DMS 273 (cell line): ENCODE measurements around the gene HACD2.
"Not testable (repeated sequence)": the region's sequence is repeated elsewhere in the genome, so short reads cannot be mapped to it uniquely, and the experiment has no call there.

Experiments used
- DNase-seq: peaks from one replicate; lab custom pipeline; 2025; ENCODE audit not compliant: unreplicated experiment; lab: John Stamatoyannopoulos, UW

The HACD2 gene

DNA sequence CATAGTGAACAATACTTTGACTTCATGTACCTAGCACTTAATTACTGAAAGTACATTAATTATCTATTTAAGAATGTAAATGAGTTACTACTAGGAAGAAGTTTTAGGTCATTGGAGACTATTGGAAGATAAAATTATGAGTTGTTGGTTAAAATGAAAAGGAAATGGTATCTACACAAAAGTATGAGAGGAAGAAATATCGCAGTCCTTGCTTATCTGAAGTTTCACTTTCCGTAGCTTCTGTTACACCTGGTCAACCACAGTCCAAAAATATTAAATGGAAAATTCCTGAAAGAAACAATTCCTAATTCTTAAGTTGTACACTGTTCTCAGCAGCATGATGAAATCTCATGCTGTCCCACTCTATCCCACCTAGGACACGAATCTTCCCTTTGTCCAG is 57.8 kb downstream of the HACD2 start:
- no peak for DNase-seq

DNA sequence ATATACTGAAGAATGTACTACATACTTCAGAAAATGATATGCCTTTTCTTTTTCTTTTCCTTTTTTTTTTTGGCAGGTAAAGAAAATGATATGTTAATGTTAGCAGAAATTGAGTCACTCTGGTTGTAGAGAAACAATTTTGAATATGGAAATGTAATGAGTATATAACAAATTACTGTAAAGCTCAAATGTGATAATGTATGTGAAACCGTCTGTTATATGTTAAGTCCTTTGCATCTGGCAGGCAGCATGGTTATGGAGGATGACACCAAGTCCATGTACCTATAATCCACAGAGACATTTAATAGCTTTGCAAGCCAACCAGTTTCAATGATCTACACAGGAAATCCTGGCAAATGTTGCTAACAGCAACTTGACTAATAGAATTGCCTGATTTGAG is 58.4 kb downstream of the HACD2 start:
- DNase-seq = no peak

DNA sequence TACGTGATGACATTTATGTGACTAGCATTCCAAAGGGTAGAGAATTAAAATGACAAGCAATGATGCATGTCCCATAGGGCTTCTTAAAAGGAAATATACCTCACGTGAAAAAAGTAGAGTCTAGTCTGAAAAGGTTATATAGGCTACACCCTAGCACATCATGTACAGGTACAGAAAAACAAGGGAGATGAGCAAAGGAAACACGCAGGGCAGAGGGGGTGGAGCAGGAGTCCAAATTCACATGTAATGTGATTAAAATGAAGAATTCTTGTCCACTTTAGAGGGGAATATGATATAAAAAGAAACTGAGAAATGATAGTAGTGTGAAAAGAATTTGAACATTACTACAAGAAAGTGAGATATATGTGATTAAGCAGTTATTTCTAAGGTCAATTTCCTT is 59.4 kb downstream of the HACD2 start:
- DNase-seq = no peak

DNA sequence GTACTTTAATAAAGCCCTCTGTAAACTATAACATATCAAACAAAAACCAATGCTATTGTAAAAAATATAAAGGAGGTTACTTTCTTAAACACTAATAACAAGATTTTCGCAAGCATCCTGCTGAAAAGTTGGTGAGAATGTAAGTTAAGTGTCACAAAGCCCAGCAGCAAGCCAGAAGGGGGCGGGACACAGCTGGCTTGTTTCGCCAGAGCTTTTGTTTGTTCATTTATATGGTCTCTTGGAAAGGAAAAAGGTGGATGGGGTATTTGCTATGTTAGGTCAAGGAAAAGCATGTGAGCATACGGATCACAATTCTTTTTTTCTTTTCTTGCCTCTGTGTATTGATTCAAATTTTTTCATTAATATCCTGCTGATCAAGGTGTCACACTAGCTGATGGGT is 59.9 kb downstream of the HACD2 start:
- DNase-seq = no peak

DNA sequence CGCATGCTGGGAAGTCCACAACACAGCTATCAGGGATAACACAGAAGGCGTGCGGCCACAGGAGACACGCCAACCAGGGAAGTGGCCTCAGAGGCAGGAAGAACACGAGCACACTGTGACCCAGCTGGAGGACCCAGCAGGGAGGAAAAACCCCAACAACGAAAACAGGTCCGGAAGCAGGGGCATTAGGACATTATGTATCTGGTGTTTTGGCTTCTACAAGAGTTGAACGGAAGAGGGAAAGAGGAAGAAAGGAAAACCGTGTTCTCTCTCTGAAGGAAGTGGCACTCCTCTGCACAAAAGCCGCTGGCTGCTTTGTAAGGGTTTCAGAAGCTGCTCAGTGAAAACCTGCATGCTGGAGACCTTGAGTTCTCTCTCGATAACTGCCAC is 61.8 kb downstream of the HACD2 start:
- no peak for DNase-seq

DNA sequence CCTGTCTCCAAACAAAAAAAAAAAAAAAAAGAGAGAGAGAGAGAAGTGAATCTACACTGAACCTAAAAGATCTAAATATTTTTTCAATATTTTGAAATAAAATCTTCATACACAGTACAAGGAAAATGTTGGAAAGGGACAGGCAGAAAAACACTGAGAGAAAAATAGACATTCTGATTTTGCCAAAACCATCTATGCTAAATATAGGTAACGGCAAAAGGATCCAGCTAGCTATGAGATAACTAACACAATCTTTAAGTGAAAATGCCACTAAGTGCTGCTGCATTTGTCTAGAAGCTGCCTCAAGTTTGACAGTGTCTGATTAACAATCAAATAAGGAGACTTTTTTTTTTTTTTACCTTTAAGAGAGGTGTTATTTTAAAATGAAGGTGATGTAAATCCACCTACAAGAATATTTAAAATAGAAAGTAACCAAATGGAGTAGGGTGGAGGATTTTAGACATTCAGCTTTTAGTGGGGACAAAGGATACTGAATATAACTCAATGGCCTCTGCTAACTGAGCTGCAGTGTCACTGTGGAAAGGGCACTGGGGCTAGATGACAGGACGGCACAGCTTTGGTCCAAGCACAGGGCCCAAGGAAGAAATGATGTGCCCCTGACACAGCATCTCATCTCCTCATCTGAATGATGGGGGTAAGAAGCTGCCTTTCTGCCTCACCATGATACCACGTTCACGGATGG is 62.4 kb downstream of the HACD2 start:
- no peak for DNase-seq

DNA sequence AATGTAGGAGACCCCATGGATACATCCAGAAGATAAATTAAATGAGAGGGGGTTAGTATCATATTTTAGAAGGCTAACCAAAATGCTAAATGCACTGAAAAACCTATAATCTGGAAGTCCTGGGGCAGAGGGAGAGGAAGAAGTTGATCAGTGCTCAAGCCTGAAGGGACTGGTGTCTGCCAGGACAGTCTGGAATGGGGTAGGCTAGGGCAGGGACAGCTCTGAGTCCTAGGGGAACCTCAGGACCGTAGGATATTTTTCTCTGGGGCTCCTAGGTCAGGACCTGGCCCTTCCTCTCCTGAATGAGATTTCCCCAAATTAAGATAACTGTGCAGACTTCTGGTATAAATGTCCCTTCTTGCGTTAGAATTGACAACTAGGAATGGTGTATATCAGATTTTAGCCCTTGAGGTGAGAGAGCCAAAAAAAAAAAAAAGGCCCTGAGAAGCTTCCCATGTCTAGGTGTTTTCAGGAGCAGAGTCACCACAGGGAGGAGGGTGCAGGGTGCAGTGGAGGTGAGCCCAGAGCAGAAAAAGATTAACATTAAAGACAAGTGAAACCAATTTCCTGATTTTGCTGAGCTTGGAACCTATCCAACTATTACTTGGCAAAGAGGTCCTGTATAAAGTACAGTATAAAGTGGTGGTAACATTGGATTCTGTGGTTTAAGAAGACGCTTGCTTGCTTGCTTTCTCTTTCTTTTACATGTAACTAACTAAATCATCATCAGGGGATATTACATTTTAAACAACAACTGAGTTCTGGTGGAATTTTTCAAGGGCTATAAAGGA is 63.5 kb downstream of the HACD2 start:
- DNase-seq = peak; percentile 29

DNA sequence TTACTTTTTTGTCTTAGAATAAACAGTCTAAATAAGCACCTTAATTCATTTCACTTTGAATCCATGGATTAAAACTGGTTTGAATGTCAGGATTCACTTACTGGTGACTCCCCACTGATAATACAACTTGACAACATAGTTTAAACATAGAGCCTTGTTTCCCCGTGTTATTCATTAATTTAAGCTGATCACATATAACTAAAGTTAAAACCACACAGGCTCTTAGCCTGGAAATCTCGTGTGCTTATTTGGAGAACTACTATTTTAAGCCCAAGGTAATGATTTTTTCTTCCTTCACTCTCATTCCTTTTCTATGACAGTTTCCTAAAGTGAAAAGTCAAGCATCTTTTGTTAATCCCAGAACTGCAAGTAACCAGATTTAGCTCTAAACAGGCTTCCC is 64.2 kb downstream of the HACD2 start:
- no peak for DNase-seq

DNA sequence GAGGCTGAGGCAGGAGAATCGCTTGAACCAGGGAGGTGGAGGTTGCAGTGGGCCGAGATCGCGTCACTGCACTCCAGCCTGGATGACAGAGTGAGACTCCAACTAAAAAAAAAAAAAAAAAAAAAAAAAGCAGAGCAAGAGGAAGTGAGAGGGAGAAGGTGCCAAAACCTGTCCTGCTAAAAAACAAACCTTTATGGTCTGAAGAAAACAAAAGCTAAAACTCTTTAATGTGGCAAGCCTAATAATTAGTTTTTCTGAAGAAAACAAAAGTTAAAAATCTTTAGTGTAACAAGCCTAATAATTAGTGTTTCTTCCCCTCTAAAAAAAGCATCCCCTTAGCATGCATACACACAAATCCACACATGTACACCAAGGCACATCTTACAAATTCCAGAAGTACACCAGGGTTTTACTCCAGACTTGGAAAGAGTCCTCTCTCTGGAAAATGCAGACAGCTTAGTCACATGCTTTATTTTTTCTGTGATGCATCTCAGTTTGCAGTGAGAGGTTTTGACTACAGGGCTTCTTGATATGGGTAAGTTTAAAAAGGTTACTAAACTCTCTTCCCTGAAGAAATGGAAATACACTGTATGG is 65.9 kb downstream of the HACD2 start:
- no peak for DNase-seq

DNA sequence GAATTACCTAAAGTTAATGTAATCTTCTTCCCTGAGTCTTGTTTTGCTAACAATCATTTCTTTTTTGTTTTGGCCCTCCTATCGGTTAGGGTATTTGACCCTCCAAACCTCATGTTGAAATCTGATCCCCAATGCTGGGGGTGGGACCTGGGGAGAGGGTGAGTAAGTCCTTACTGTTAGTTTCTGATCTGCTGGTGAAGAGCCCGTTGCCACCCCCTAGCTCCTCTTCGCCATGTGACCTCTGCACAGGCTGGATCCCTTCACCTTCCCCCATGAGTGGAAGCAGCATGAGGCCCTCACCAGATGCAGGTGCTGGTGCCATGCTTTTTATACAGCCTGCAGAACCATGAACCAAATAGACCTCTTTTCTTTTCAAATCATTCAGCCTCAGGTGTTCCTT is 73.1 kb downstream of the HACD2 start:
- no peak for DNase-seq

DNA sequence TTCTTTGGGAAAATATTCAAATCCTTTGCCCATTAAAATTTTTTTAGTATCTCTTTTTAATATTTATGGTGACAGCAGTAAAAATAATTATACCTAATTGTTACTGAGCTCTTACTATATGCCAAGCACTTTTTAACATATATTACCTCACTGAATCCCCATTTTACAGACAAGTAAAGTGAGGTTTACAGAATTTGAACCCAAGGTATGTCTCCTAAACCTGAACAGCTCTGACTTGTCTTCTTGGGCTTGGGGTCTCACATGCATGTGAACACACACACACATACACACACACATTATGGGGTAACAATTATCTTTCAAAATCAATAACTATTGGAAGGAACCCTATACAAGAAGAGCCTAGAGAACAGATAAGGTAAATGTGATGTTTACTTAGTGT is 73.8 kb downstream of the HACD2 start:
- no peak for DNase-seq

DNA sequence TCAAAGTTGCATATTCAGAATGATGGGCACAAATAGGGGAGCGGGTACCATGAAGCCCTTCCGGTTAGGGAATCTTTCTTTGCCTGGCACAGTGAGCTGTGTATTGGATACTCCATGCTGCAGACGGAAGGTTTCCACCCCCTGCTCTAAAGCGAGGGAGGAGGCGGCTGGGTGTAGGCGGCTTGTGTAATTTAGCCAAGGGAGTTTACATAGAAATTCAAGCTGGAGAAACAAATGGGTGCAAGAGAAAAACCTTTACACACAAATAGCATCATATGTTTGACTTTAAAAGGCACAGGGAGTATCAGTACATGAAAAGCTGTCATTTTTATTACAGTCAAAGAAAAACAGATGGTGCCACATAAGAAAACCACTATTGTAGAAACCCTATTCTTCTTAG is 76.7 kb downstream of the HACD2 start:
- no peak for DNase-seq

DNA sequence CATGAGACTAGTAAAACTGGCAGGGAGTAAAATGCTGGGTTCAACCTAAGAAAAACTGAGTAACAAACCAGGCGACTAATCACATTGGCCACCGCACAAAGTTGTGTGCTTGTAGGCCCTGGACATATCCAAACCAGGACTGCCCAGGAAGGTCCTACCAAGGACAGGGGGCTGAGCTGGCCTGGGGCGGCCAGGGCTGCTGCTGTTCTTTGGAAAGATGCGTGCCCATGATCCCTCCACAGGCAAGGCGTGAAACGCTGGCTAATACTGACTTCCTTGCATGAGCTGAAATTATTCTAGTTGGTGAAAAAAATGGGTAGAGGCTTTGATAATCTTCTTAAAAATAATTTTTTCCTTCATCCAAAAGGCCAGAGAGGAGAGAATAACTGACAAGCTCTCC is 79.0 kb downstream of the HACD2 start:
- DNase-seq = no peak

DNA sequence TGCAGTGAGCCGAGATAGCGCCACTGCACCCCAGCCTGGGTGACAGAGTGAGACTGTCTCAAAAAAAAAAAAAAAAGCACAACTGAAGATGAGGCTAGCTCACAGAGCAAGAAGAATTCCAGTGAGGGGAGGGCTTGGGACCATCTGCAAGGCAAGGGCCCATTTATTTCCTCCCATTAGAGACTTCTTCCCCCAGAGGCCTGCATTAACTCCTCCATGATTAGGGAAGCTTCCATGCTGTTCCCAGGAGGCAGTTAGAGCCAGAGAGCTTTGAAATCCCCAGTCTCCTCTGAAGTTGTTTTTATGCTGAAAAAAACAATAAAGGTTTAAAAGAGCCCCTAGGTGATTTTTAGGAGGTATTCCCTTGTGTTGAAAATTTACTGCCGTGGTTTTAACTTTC is 81.7 kb downstream of the HACD2 start:
- no peak for DNase-seq

DNA sequence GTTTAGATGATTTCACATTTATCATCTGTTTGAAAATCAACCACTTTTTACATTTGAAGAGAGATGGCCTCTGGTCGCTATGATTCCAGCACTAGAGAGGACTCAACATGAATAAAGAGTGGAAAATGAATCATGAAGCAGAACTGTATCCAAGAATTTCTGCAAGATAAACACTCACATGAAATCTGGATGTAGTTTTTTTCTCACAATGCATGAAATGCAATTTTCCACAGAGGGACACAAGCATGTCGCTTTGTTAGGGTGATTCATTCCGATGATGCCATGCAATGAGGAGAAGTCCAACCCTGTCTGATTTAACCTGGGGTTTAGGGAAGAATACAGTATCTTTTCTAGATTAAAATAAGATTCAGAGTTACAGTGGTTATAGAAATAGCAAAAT is 85.5 kb downstream of the HACD2 start:
- DNase-seq = no peak

DNA sequence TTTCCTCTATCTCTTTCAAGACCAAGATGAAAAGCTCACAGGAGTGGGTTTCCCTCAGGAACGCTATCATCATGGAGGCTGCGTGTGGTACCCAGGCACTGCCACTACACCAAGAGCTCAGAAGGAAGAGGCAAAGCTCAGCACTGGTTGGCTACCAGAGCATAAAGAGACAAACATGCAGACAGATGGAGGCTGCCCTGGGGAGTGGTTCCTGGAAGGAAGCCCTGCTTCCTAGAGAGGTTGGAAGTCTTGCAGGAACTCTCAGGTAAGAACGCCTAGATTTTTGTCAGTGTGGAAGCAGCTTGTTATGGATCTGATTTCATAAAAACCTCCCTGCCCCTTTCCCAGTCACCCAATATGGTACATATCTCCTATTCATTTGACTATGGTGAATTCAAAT is 86.1 kb downstream of the HACD2 start:
- peak; percentile 21 for DNase-seq

DNA sequence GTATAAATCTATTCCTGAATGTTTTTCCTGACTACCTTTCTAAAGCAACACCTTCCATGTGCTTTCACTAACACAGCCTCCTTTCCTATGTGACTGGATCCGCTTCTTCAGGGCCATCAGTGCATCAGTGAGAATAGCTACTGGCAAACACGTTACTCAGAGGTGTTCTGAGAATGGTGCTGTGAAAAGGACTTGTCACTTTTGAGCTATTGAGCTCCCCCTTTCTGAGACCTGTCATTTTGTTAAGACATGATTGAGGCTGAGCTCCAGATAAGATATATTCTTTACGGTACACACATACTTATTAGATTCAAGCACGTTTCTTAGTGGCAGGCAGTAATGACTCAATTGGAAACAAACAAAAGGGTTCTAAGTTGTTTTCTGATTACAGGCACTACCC is 90.9 kb downstream of the HACD2 start:
- no peak for DNase-seq

DNA sequence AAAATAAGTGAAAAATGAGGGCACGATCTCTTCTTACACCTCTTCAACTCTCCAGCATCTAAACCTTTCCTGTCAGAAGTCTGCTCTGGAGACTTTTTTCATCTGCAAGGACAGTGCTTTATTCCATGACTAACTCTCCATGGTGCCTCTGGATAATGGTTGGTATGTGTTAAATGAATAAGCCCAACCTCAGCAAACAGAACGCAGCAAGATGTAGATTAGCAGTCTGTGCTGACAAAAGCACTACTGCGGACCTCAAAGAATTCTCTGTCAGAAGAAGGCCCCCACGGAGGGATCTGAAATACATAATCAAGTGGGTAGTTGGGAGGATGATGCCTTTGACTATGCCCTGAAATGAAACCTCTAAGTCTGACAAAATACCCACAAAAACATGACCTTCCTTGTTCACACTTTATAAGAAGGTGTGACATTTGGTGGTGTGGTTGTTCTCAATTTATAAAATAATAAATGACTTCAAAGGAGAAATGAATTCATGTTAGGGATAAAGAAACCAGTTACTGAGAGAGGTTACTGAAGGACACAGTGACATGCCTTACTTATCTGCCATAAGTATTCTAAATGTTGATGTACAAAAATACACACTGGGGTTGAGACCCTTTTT is 92.8 kb downstream of the HACD2 start:
- no peak for DNase-seq

DNA sequence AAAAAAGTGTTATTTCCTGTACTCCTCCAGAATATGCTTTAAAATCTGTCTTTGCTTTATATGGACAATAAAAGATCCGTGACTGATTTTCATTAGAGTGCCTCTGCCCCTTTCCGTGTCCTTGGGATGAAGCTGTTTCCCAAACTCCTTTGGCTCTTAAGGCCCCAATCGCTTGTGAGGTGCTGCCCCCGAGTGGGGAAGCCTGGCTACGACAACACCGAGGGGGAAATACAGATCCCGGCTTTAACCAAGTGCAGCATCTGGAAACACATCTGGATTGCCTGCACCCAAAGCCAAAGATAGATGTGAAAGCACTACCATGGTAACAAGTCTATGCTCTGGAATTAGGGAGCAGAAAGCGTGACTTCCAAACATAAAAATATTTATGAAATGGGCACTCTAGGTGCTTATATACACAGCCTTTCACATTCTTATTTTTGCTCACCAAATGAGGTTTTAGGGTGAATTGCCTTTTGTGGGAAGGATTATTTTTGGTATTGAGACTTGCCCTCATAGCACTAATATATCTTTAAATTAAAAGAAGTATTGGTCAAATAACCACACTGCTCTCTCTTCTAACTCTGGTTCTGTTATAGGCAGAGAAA is 95.4 kb downstream of the HACD2 start:
- DNase-seq = peak; percentile 89

DNA sequence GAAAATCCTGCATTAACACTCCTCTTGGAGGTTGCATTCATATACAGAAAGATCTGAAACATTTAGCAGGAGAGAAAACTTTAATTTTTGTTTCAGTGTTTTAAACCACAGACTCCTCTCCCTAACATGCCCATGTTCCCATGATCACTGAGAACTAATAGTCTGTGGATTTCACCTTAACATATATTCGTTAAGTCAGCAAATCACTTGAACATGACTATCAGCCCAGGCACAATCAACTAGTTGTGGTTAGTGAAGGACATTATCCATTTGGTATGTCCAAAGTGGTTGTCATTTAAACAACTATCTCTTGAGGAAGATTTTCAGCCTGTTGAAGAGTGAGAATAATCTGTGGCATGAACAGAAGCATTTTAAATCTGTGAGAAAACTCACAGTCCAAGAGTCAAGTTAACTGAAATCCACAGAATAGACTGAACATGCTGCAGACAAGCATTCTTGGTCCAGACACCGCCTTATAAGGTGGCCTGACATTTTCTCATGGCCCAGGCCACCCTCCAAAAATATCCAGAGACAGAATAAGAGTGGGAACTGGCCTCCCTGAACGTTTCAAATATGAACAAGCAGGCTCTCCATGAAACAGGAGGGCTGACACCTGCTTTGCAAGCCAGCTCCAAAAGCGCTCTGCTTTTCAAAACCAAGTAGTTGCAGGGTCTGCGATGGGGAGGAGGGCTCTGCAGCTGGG is 96.1 kb downstream of the HACD2 start:
- DNase-seq = no peak

DNA sequence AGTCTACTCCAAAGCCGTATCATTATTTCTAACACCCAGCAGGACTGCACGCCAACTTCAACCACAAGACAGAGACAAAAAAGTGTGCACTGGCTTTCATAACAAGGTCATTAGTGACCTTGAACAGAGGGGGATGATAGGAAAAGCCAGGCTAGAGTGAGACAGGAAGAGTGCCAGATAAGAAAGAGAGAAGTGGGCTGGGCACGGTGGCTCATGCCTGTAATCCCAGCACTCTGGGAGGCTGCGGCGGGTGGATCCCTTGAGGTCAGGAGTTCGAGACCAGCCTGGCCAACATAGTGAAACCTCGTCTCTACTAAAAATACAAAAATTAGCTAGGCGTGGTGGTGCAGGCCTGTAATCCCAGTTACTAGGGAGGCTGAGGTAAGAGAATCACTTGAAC is 97.8 kb downstream of the HACD2 start:
- not testable (repeated sequence) for DNase-seq
